Tibial nerve (tissue), 4 donors: ENCODE data around the gene RUNX2.

ENCODE experiments used
- EP300 ChIP-seq, 2 donors: sonication (generic); formaldehyde crosslinking; IDR thresholded peaks; one replicate each; pipeline ENCODE4 v1.6.1; 2017; ENCODE audit warnings: antibody characterized with exemption in 2 of 2, mild to moderate bottlenecking in 1 of 2
- POLR2A ChIP-seq, 2 donors: fragments of 450-650 bp; IDR thresholded peaks; one replicate each; pipeline ENCODE4 v1.6.1; 2017; ENCODE audit warnings: antibody characterized with exemption in 2 of 2, mild to moderate bottlenecking in 2 of 2, moderate library complexity in 2 of 2
- TF ChIP-seq, protein P1 (sequence below), 5 experiments: fragments of 200-600 bp in 3 of 5; fragments of 450-650 bp in 2 of 5; sonication (generic) in 3 of 5; IDR thresholded peaks; one replicate each; pipeline ENCODE4 v1.5.1; 2016 to 2019; ENCODE audit warnings: antibody characterized with exemption in 5 of 5, mild to moderate bottlenecking in 3 of 5, moderate library complexity in 2 of 5

GRCh38 chr6:45430590-45431202, 102.6 kb downstream of the RUNX2 start:
- TF ChIP-seq, protein P1, sequence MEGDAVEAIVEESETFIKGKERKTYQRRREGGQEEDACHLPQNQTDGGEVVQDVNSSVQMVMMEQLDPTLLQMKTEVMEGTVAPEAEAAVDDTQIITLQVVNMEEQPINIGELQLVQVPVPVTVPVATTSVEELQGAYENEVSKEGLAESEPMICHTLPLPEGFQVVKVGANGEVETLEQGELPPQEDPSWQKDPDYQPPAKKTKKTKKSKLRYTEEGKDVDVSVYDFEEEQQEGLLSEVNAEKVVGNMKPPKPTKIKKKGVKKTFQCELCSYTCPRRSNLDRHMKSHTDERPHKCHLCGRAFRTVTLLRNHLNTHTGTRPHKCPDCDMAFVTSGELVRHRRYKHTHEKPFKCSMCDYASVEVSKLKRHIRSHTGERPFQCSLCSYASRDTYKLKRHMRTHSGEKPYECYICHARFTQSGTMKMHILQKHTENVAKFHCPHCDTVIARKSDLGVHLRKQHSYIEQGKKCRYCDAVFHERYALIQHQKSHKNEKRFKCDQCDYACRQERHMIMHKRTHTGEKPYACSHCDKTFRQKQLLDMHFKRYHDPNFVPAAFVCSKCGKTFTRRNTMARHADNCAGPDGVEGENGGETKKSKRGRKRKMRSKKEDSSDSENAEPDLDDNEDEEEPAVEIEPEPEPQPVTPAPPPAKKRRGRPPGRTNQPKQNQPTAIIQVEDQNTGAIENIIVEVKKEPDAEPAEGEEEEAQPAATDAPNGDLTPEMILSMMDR (IDR thresholded peaks at IDR 0.05) = no peak
- TF ChIP-seq EP300 (IDR thresholded peaks at IDR 0.05) (no peak), POLR2A (IDR thresholded peaks at IDR 0.05) (no peak)
